NCI-H2196 treated with DMSO at 0.1 percent for 48 hours (cell line): Measurements from ENCODE around the gene OGFR.

Experiments
- DNase-seq: peaks from one replicate; lab custom pipeline; 2025; ENCODE audit not compliant: unreplicated experiment; lab: John Stamatoyannopoulos, UW

The OGFR gene

GRCh38 chr20:62782149-62782892, 22.3 kb upstream of the OGFR start:
- no peak for DNase-seq

DNA sequence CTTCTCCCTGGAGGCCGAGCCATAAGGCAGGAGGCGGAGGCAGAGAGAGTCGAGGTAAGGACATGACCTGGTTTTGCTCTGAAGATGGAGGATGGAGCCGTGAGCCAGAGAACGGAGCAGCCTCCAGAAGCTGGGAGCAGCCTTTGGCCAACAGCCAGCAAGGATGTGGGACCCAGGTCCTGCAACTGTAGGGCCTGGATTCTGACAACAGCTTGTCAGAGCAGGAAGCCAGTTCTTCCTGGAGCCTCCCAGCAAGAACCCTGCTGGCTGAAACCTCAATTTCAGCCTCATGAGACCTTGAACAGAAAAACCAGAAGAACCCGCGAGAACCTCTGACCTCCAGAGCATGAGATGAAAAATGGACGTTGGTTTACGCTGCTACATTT, 21.7 kb upstream of the OGFR start:
- DNase-seq: no peak

DNA sequence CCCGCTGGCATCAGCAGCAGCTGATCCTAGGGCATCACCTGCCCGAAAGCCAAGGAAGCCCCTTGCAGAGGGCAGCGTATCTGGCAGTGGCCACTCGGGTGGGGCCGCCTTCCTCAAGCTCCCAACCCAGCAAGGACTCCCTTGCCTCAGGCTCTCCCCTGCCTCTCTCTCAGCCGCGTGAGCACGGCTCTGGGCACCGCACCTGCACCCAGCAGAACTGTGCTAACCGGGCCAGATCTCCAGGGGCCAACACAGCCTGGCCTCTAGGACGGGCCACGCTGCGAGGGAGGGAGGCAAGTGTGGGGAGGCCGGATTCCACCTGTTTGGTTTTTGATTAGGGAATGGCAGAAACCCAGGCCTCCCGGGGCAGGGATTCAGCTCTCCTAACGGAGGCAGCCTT, 20.1 kb upstream of the OGFR start:
- no peak for DNase-seq

GRCh38 chr20:62785393-62785792, 19.2 kb upstream of the OGFR start:
- no peak for DNase-seq

GRCh38 chr20:62786157-62786556, 18.5 kb upstream of the OGFR start:
- no peak for DNase-seq

- no peak for DNase-seq
These were observed 17.3 kb upstream of the OGFR start for GRCh38 chr20:62787321-62787720.

- DNase-seq: no peak
These were observed 16.8 kb upstream of the OGFR start for GRCh38 chr20:62787866-62788265.

GRCh38 chr20:62788607-62789006, 16.0 kb upstream of the OGFR start:
- DNase-seq: no peak

GRCh38 chr20:62790075-62790474, 14.6 kb upstream of the OGFR start:
- DNase-seq: no peak

- DNase-seq: peak; percentile 75
These were observed 13.1 kb upstream of the OGFR start for GRCh38 chr20:62791301-62792181.

GRCh38 chr20:62792182-62792939, 12.3 kb upstream of the OGFR start:
- no peak for DNase-seq

GRCh38 chr20:62792940-62793756, 11.5 kb upstream of the OGFR start:
- DNase-seq: no peak

DNA sequence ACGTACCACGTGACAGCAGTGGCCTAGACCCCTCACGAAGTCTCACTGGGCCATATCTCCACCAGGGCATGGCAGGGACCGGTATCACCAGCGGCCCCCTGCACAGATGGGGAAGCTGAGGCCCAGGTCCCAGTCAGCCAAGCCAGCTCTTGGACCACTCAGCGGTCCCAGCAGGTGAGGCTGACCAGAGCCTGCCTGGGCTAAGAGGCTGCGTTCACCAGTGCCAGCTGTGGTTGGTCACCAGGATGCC, 11.0 kb upstream of the OGFR start:
- DNase-seq: no peak

DNA sequence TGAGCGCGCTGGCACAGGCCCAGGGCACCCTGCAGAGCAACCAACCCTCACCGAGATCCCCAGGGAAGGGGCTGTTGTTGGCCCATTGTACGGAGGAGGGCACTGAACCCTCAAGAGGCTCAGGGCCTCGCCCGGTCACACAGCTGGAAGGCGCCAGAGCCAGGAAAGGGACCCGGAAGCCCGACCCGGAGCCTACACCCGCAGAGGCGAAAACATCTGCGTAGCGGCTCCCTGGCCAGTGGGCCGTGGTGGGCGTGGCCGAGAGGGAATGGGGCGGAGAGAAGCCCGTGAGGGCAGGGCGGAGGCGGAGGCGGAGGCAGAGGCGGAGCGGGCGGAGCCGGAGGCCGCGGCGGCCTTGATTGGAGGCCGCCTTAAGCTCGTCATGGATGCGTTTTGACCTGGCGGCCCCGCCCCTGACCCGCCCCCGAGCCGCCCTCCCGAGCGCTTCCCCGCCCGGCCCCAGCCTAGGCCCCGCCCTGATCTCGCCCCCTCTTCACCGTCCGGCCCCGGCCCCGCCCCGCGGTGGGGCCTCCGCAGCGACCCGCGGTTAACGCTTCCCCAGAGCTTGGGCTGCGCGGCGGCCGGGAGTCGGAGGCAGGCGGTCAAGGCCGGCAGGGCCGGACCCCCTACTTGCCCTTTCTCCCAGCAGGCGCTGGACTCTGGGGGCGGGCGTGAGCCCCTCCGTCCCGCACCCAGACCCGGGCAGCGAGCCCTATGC, 10.5 kb upstream of the OGFR start:
- peak; percentile 94 for DNase-seq

DNA sequence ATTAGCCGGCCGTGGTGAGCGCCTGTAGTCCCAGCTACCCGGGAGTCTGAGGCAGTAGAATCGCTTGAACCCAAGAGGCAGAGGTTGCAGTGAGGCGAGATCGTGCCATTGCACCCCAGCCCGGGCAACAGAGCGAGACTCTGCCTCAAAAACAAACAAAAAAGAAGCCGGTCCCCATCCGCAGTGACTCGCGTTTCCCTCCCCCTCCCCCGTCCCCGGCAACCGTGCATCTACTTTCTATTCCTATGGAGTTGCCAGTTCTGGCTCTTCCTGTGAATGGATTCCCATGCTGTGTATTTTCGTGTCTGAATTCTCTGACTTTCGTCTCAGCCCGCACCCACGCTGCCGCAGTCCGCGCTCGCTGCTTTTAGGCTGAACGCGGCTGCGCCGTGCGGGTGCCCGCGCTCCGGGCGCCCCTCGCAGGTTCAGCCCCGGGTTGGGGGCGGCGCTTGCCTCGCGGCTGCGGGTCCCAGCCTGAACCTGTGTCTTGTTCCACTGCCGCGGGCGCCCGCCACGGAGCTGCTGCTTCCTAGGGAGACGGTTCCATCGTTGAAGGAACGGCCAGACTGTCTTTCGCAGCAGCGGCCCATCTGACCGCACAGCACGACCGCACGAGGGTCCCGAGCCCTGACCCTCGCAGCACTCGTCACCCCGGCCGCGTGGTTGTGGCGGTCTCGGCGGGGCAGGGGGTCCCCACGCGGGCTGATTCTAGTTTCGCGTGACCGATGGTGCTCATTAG, 9.4 kb upstream of the OGFR start:
- DNase-seq: peak; percentile 24

- no peak for DNase-seq
These were observed 7.7 kb upstream of the OGFR start for GRCh38 chr20:62796699-62797491.

- no peak for DNase-seq
These were observed 6.7 kb upstream of the OGFR start for GRCh38 chr20:62797671-62798532.

GRCh38 chr20:62799036-62799435, 5.6 kb upstream of the OGFR start:
- DNase-seq: no peak
